NT2/D1 (cell line): Measurements from ENCODE around the gene TENM3.
A peak's percentile ranks its signal among the peaks of the same experiment; 100 is the strongest.
"Not testable (repeated sequence)": the region's sequence is repeated elsewhere in the genome, so short reads cannot be mapped to it uniquely, and the experiment has no call there.

Experiments
- DNase-seq: peaks from one replicate; pipeline ENCODE4 v3.0.0-alpha.2; 2011; ENCODE audit warnings: low read depth, low spot score
- H3K27me3 ChIP-seq: 2 replicates; pipeline ENCODE4 v1.6.0; 2011; ENCODE audit warnings: mild to moderate bottlenecking; ENCODE audit not compliant: insufficient read length, insufficient read depth
- H3K36me3 ChIP-seq: 2 replicates; pipeline ENCODE4 v1.6.1; 2011; ENCODE audit warnings: mild to moderate bottlenecking, low read length, mixed read lengths; ENCODE audit not compliant: insufficient read depth, insufficient read length
- H3K4me1 ChIP-seq: 2 replicates; pipeline ENCODE4 v1.5.1; 2011; ENCODE audit not compliant: insufficient read depth, insufficient read length
- H3K4me3 ChIP-seq: 2 replicates; pipeline ENCODE4 v1.5.1; 2011; ENCODE audit warnings: low read depth; ENCODE audit not compliant: insufficient read length
- H3K9ac ChIP-seq: 2 replicates; pipeline ENCODE4 v1.6.0; 2011; ENCODE audit warnings: low read depth; ENCODE audit not compliant: insufficient read length
- H3K9me3 ChIP-seq: 2 replicates; pipeline ENCODE4 v1.5.1; 2011; ENCODE audit warnings: mild to moderate bottlenecking, low read length; ENCODE audit not compliant: insufficient read depth
- SUZ12 ChIP-seq: IDR thresholded peaks from 2 replicates; pipeline ENCODE4 v1.6.1; 2011; ENCODE audit not compliant: insufficient read length, insufficient read depth; ENCODE audit errors: extremely low read depth
- YY1 ChIP-seq: IDR thresholded peaks from 2 replicates; pipeline ENCODE4 v1.6.1; 2011; ENCODE audit not compliant: insufficient read length, insufficient read depth
- ZNF274 ChIP-seq: IDR thresholded peaks from 2 replicates; pipeline ENCODE4 v1.6.1; 2011; ENCODE audit warnings: mild to moderate bottlenecking, low read depth, low read length

The TENM3 gene

DNA sequence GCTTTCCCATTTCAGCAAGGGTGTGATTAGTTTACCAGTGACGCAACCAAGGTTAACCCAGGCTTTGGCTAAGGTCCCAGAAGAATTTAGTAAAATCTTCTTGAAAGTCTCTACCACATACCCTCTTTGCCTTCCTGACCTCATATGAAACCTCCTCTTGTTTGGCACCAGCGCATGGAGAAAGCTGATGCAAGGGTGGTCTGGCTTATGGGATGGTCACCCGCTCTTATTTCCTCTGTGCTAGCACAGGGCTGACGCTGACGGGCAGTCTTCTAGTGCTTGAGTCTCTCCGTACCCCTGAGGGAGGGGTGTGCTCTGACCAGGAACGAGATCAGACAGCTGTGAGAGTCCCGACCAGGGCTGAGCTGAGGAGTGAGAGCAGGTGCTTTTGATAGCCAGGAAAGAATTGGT is 137.6 kb downstream of the TENM3 start:
- no peak for TF ChIP-seq SUZ12
- no peak for TF ChIP-seq ZNF274
- TF ChIP-seq YY1: no peak
- Histone ChIP-seq H3K4me3 (no peak overlapping the region), H3K36me3 (no peaks in the 10 kb centered on the region), H3K27me3 (no peaks in the 10 kb centered on the region), H3K9ac (no peak overlapping the region), H3K4me1 (peaks cover 3% of the 10 kb centered on the region), H3K9me3 (0 out of 2 replicates have a peak, but pooled peaks cover under 1% of the 10 kb centered on the region)
- DNase-seq: no peak

- Histone ChIP-seq H3K9me3 (peaks cover 7% of the 10 kb centered on the region; the same call in 1 of the 2 replicates), H3K36me3 (no peaks in the 10 kb centered on the region), H3K27me3 (no peaks in the 10 kb centered on the region), H3K4me3 (no peak overlapping the region), H3K4me1 (peaks cover 3% of the 10 kb centered on the region), H3K9ac (no peak overlapping the region)
- no peak for DNase-seq
- TF ChIP-seq SUZ12 (no peak), ZNF274 (no peak), YY1 (no peak)
Observed at GRCh38 chr4:182382941-182383340, 139.7 kb downstream of the TENM3 start.

DNA sequence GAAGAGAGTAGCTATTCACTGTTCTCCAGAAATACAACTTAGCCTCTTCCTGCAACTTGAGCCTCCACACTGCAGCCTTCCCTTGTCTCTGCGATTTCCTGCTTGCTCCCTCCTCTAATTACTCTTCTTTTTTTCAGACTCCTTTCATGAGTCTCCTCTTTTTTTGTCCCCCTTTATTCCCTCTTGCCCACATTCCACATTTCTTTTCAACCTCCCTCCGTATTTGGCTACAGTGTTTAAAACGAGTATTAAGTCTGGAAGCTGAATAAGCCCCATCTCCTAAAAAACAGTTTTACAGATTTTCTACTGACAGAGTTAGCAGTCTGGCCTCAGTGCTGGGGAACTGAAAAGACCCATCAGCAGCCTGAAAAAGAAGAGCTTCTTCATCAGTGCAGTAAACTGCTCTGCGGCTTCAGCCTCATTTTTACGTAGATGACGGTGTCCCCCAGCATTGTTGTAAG is 141.5 kb downstream of the TENM3 start:
- Histone ChIP-seq H3K4me1 (peaks cover 3% of the 10 kb centered on the region), H3K4me3 (no peak overlapping the region), H3K9me3 (peaks cover 7% of the 10 kb centered on the region; the same call in 1 of the 2 replicates), H3K36me3 (no peaks in the 10 kb centered on the region), H3K9ac (no peak overlapping the region), H3K27me3 (no peaks in the 10 kb centered on the region)
- TF ChIP-seq ZNF274 (no peak), YY1 (no peak), SUZ12 (no peak)
- DNase-seq: peak; percentile 22

DNA sequence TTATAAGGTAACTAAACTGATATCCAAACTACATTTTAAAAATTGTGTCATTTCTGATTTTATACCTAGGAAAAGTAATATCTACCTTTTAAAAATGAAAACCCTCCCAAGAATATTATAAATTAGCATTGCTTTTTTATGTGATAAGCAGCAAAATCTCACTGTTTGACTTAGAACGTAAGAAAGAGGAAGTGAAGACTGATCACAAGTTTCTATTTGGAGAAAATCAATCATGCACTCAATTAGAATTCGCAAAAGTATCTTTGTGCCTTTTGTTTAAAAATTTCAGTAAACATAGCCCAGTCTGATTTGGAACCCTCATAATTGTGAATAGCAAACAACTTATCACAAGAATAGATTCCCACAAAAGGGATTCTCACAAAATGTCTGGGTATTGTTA is 142.7 kb downstream of the TENM3 start:
- no peak for DNase-seq
- H3K27me3 ChIP-seq: no peaks in the 10 kb centered on the region
- no peak for TF ChIP-seq ZNF274
- no peak for TF ChIP-seq YY1
- no peak for TF ChIP-seq SUZ12
- H3K36me3 ChIP-seq: no peaks in the 10 kb centered on the region
- peaks cover 7% of the 10 kb centered on the region; the same call in 1 of the 2 replicates for H3K9me3 ChIP-seq
- H3K9ac ChIP-seq: no peak overlapping the region
- peaks cover 3% of the 10 kb centered on the region for H3K4me1 ChIP-seq
- no peak overlapping the region for H3K4me3 ChIP-seq

DNA sequence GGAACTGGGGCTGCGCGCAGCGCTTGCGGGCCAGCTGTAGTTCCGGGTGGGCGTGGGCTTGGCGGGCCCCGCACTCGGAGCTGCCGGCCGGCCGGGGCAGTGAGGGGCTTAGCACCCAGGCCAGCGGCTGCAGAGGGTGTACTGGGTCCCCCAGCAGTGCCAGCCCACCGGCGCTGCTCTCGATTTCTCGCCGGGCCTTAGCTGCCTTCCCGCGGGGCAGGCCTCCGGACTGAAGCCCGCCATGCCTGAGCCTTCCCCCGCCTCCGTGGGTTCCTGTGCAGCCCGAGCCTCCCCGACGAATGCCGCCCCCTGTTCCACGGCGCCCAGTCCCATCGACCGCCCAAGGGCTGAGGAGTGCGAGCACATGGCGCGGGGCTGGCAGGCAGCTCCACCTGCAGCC is 143.4 kb downstream of the TENM3 start:
- not testable (repeated sequence) for H3K27me3 ChIP-seq, H3K9ac ChIP-seq, H3K36me3 ChIP-seq, H3K4me3 ChIP-seq, DNase-seq, H3K9me3 ChIP-seq, H3K4me1 ChIP-seq

DNA sequence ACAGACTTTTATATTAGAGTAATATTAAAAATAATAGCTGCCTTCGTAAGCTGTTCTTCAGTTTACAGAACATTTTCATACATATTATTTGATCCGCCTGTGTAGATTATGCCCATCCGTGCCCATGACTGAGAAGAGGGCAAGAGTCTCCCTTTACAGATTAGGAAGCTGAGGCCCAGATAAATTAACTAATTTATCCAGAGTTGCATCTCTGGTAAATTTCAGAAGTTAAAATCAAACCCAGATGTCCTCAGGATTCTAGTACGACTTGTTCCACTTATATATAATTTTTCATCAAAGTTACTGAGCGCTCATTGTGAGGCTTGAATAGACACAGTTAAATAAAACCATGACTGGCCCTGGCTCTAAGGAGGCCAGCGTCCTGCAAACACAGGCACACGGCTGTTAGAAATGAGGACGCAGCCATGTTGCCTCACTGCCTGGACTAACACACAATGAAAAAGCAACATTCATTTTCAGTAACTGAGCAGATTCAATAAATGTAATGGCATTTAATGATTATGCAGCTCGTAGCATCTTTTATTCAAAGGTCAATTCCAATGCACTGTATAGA is 148.0 kb downstream of the TENM3 start:
- peaks cover 3% of the 10 kb centered on the region; the same call in 1 of the 2 replicates for H3K9me3 ChIP-seq
- no peaks in the 10 kb centered on the region for H3K36me3 ChIP-seq
- H3K4me3 ChIP-seq: no peak overlapping the region
- H3K27me3 ChIP-seq: no peaks in the 10 kb centered on the region
- TF ChIP-seq ZNF274: no peak
- TF ChIP-seq SUZ12: no peak
- TF ChIP-seq YY1: no peak
- no peak for DNase-seq
- no peak overlapping the region for H3K9ac ChIP-seq
- no peaks in the 10 kb centered on the region for H3K4me1 ChIP-seq

DNA sequence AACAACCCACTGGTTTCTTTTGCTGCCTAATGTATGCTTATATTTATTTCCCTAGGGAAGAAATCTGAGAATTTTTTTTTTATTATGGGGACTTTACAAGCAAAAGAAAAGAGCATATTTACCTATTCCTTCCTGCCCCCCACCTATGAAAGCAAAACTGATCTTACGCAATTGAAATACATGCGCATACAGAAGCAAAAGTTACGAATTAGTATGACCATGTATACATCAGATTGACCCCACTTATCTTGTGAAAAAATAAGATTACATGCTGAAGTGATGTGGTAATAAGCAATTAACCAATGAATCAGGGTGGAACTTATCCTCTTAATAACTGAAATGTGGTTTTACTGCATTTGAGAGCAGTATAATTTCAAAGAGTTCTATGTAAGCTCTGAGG is 151.0 kb downstream of the TENM3 start:
- no peak for DNase-seq
- no peak overlapping the region for H3K4me3 ChIP-seq
- TF ChIP-seq YY1 (no peak), ZNF274 (no peak), SUZ12 (no peak)
- no peaks in the 10 kb centered on the region for H3K4me1 ChIP-seq
- H3K27me3 ChIP-seq: no peaks in the 10 kb centered on the region
- H3K36me3 ChIP-seq: no peaks in the 10 kb centered on the region
- no peak overlapping the region for H3K9ac ChIP-seq
- no peaks in the 10 kb centered on the region for H3K9me3 ChIP-seq
